Measurements from ENCODE around the gene OR6C65.

DNA sequence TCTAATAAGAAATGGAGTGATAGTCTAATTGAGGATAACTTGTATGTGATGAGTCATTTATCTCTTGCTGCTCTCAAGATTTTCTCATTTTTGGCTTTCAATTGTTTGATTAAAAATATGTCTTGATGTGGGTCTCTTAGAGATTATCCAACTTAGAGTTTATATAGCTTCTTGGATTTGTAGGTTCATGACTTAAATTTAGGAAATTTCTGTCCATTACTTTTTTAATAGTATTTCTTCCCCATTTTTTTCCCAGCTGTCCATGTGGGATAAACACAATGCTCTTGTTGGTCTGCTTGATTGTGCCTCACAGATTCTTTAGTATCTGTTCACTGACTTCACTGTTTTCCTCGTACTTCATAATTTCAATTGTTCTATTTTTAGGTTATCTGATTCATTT is 7.5 kb downstream of the OR6C65 start:
- TF ChIP-seq, protein P1, sequence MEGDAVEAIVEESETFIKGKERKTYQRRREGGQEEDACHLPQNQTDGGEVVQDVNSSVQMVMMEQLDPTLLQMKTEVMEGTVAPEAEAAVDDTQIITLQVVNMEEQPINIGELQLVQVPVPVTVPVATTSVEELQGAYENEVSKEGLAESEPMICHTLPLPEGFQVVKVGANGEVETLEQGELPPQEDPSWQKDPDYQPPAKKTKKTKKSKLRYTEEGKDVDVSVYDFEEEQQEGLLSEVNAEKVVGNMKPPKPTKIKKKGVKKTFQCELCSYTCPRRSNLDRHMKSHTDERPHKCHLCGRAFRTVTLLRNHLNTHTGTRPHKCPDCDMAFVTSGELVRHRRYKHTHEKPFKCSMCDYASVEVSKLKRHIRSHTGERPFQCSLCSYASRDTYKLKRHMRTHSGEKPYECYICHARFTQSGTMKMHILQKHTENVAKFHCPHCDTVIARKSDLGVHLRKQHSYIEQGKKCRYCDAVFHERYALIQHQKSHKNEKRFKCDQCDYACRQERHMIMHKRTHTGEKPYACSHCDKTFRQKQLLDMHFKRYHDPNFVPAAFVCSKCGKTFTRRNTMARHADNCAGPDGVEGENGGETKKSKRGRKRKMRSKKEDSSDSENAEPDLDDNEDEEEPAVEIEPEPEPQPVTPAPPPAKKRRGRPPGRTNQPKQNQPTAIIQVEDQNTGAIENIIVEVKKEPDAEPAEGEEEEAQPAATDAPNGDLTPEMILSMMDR (IDR thresholded peaks at IDR 0.05; ENCODE audit: poor library complexity): no peak
- no peak for TF ChIP-seq EZH2phosphoT487 (IDR thresholded peaks at IDR 0.05; ENCODE audit: low read depth, severe bottlenecking, unreplicated experiment)

All from hepatocyte (in vitro differentiated cells).